NCI-H446 (cell line): ENCODE results near the gene PDCD1LG2.

Experiments used
- DNase-seq, 2 experiments: peaks; one replicate each; lab custom pipeline; 2025; lab: John Stamatoyannopoulos, UW

Gene PDCD1LG2

DNA sequence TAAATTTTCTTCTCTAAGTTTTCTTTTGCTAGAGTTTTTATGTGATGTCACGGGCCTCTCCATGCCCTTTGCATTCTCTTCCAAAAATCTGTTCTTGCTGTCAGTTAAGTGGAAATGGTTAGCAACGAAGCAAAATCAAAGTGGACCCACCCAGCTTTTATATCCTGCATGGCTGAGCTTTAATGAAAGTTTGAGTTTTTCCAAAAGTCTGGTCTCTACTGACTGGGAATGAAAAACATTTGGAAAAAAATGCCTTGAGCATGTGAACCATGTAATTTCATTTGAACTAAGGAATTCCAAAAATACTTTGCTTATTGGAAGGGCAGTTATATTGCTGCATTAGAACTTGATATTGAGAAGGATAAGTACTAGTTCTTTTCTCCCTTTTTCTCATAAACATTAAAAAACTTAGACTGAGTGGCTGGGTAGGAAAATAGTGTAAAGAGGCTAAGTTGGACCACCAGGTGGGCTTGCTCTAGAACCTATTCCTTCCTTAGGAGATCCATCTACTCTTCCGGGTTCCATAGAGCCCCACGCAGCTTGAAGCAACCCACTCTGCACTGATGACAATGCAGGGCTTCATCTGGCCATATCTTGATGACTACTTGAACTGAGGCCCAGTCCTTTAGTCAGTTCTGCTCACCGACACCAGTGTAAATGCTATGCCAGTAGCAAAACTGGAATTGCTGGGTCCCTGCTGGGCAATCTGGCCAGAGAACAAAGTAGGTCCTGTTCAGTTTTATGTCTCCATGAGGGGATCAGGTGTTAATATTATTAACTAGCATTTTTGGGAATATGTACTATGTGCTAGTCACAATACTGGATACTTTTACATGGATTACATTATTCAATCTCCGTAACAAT, 101.2 kb downstream of the PDCD1LG2 start:
- DNase-seq: no peak

DNA sequence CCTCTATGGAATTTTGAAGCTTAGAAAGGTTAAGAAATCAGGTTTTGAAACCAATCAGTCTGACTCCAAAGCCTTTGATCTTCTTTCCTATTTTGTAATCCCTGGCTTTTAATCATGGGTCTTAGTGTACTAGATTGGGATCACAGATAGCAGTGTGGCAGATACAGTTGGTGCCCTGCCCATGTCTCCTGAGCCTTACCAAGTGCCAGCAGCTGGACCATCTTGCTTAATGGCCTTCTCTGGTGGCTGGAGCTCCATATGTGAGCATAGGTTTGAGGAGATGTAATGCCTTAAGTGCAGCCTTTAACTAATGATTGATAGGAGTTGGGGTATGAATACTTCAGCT, 101.8 kb downstream of the PDCD1LG2 start:
- DNase-seq: no peak

DNA sequence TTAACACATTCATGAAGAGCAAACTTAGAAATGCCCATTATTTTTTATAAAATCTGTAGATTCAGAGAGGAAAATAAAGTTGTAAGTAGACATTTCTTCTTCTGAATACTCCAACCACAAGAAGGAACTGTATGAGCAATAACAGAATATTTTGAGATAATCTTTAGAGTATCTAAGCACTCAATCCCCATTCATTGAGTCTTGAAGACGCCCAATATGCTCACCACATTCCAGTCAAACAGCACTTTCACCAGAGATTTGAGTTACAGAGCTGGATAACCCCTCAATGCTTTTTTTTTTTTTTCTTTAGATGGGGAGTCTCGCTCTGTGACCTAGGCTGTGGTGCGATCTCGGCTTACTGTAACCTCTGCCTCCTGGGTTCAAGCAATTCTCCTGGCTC, 103.9 kb downstream of the PDCD1LG2 start:
- no peak for DNase-seq

DNA sequence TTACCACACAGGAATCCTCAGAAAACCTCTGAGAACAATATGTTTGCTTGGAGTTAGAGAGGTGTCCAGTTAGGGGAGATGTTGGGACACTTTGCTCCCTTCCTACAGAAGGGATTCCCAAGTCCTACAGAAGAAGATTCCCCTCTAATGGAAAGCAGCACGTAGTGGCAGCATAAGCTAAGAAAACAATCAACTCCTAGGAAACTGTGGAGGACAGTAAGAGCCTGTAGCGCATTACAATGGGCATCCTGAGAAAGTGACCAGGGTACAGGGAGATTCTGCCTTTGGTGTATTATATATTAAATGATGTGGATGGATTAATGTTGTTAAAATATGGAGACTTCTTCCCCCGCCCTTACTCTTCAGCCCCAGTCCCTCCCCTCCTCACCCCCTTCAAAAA, 104.7 kb downstream of the PDCD1LG2 start:
- DNase-seq: no peak

DNA sequence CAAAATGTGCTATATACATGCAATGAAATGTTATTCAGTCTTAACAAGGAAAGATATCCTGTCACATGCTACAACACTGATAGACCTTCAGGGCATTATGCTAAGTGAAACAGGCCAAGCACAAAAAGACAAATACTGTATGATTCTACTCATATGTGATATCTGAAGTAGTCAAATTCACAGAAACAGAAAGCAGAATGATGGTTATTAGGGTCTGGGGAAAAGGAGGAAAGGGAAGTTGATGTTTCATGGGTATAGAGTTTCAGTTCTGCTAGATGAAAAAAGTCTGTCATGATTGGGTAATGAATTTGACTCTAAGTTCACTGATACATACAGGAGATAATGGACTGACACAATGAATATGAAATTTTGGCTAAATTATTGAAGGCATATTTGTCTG, 107.4 kb downstream of the PDCD1LG2 start:
- DNase-seq: no peak

DNA sequence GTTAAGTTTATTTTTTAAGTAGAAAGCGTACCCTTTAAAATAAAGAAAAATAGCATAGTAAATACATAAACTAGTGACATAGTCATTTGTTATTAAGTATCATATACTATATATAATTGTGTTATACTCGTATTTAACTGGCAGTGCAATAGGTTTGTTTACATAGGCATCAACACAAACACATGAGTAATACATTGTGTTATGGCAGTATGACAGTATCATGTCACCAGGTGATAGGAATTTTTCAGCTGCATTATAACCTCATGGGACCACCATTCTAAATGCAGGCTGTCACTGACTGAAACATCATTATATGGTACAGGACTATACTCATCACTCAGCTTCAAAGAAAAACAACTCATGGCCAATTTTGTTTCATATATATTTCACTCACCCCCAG, 110.2 kb downstream of the PDCD1LG2 start:
- no peak for DNase-seq
